ENCODE data around the gene BMAL2. TPM values are rescaled to one million over a fixed set of nuclear protein-coding genes. Genes with fewer than 3 reads are reported as not detected.

BMAL2 gene
- total and polyA plus RNA-seq, 2 experiments from 2014 or later, result 5.5 to 18.2 TPM

- Histone ChIP-seq H2AFZ (no peak overlapping the region), H3K9me2 (ENCODE audit: insufficient read depth) (no peaks in the 10 kb centered on the region), H3K4me2 (no peak overlapping the region), H4K20me1 (replicated peaks; ENCODE audit: insufficient read depth) (no peaks in the 10 kb centered on the region; the same call in 1 of the 2 replicates), H3K4me1 (ENCODE audit: insufficient read depth) (no peaks in the 10 kb centered on the region), H3K27ac (ENCODE audit: low read depth) (no peak overlapping the region), H3K4me3 (no peak overlapping the region), H3F3A (replicated peaks; ENCODE audit: low read depth) (no peaks in the 10 kb centered on the region), H3K79me2 (replicated peaks; ENCODE audit: insufficient read depth) (no peaks in the 10 kb centered on the region), H3K27me3 (ENCODE audit: insufficient read depth) (no peaks in the 10 kb centered on the region), H3K36me3 (ENCODE audit: insufficient read depth) (peaks cover 9% of the 10 kb centered on the region; the same call in 1 of the 2 replicates)
- no peaks in the 10 kb centered on the region for H3K4me1 Mint-ChIP-seq
- no peak for DNase-seq (ENCODE audit: low spot score)
- peaks cover 7% of the 10 kb centered on the region; the same call in 1 of the 3 replicates for H3K36me3 Mint-ChIP-seq (ENCODE audit: low read depth)
- TF ChIP-seq EZH2 (IDR thresholded peaks at IDR 0.05; ENCODE audit: low read depth, unreplicated experiment), result no peak
- TF ChIP-seq REST (IDR thresholded peaks at IDR 0.05; ENCODE audit: unreplicated experiment), result no peak
- no peak for TF ChIP-seq ZNF462 (CRISPR knock-in tag; IDR thresholded peaks at IDR 0.05)
- TF ChIP-seq CTCF (conservative IDR thresholded peaks at IDR 0.05; ENCODE audit: low read depth in 2 of 2), result no peak
- no peak for TF ChIP-seq STAT1 (IDR thresholded peaks at IDR 0.05; ENCODE audit: unreplicated experiment)
- TF ChIP-seq NANOG (IDR thresholded peaks at IDR 0.05; ENCODE audit: borderline replicate concordance), result no peak
- no peak for TF ChIP-seq POLR2AphosphoS5 (IDR thresholded peaks at IDR 0.05; ENCODE audit: low read depth)
- no peak for TF ChIP-seq CREB1 (CRISPR knock-in tag; IDR thresholded peaks at IDR 0.05; ENCODE audit: low read depth)
- no peak for TF ChIP-seq ZNF331 (CRISPR knock-in tag; IDR thresholded peaks at IDR 0.05; ENCODE audit: low read depth)
- ATAC-seq, result no peak
- H3K27me3 Mint-ChIP-seq (ENCODE audit: insufficient read depth, low read depth, poor library complexity), result no peaks in the 10 kb centered on the region
- H3K9me3 Mint-ChIP-seq, result no peaks in the 10 kb centered on the region
- no peak overlapping the region for H3K27ac Mint-ChIP-seq
- H3K4me3 Mint-ChIP-seq, result no peak overlapping the region
These were observed 49.6 kb downstream of the BMAL2 start for GRCh38 chr12:27382171-27382795.
